Smooth muscle cell (in vitro differentiated cells): ENCODE data around the gene NOS3. TPM values are rescaled to one million over a fixed set of nuclear protein-coding genes. Genes with fewer than 3 reads are reported as not detected.

Experiments
- DNase-seq: peaks from one replicate; lab custom pipeline; 2025; ENCODE audit not compliant: unreplicated experiment; lab: John Stamatoyannopoulos, UW
- H2AFZ ChIP-seq: fragments of 200-600 bp; sonication (generic); 2 replicates; pipeline ENCODE4 v1.6.0; 2016; ENCODE audit warnings: antibody characterized with exemption, low read depth, mild to moderate bottlenecking
- H3F3A ChIP-seq: fragments of 200-600 bp; sonication (generic); 2 replicates; pipeline ENCODE4 v1.6.0; 2017; ENCODE audit warnings: antibody characterized with exemption, low read depth
- H3K27ac ChIP-seq: fragments of 200-600 bp; sonication (generic); 2 replicates; pipeline ENCODE4 v1.5.1; 2016; ENCODE audit warnings: low read depth, mild to moderate bottlenecking
- H3K27me3 ChIP-seq: fragments of 200-600 bp; sonication (generic); 2 replicates; pipeline ENCODE4 v1.6.1; 2016; ENCODE audit warnings: low read depth, mild to moderate bottlenecking
- H3K36me3 ChIP-seq: fragments of 200-600 bp; sonication (generic); 2 replicates; pipeline ENCODE4 v1.5.1; 2016; ENCODE audit warnings: low read depth
- H3K4me1 ChIP-seq: fragments of 200-600 bp; sonication (generic); 2 replicates; pipeline ENCODE4 v1.5.1; 2016; ENCODE audit warnings: low read depth
- H3K4me2 ChIP-seq: fragments of 200-600 bp; sonication (generic); 2 replicates; pipeline ENCODE4 v1.6.0; 2016; ENCODE audit warnings: mild to moderate bottlenecking
- H3K4me3 ChIP-seq: fragments of 200-600 bp; sonication (generic); 2 replicates; pipeline ENCODE4 v1.5.1; 2016; ENCODE audit warnings: mild to moderate bottlenecking
- H3K79me2 ChIP-seq: fragments of 200-600 bp; sonication (generic); 2 replicates; pipeline ENCODE4 v1.6.0; 2016; ENCODE audit warnings: low read depth, mild to moderate bottlenecking
- H3K9ac ChIP-seq: fragments of 200-600 bp; sonication (generic); 2 replicates; pipeline ENCODE4 v1.6.0; 2016; ENCODE audit warnings: low read depth
- H3K9me3 ChIP-seq: fragments of 200-600 bp; sonication (generic); replicated peaks from 2 replicates; pipeline ENCODE4 v1.5.1; 2016; ENCODE audit warnings: low read depth
- H4K20me1 ChIP-seq: fragments of 200-600 bp; sonication (generic); 2 replicates; pipeline ENCODE4 v1.6.0; 2016; ENCODE audit warnings: low read depth
- WGBS: methylation state at CpG from one replicate; pipeline ENCODE4 v1.1.7; 2016; ENCODE audit warnings: low lambda C conversion rate; 5-methylcytosine and 5-hydroxymethylcytosine counted together
- polyA plus RNA-seq: library from polyadenylated mRNA; unstranded; fragments of >200 nt; fragmentation: Nextera tagmentation; extraction: Ambion mirVana; gene quantifications from 2 replicates; pipeline ENCODE4 v1.2.1, GENCODE V29; 2016
- total RNA-seq: library from RNA; depleted of rRNA; stranded (reverse); fragments of >200 nt; gene quantifications from 2 replicates; pipeline ENCODE4 v1.2.3, GENCODE V29; 2014
- TF ChIP-seq, protein P1 (sequence below): fragments of 200-600 bp; sonication (generic); IDR thresholded peaks from 2 replicates; pipeline ENCODE4 v1.5.1; 2017; ENCODE audit warnings: borderline replicate concordance, mild to moderate bottlenecking, antibody characterized with exemption; ENCODE audit not compliant: insufficient read depth, poor library complexity, severe bottlenecking

The NOS3 gene
- total and polyA plus RNA-seq, 2 experiments from 2014 or later: 3.4 to 11.7 TPM

GRCh38 chr7:151032936-151033863 is 42.4 kb downstream of the NOS3 start:
- no peak overlapping the region for H3K27ac ChIP-seq
- H3F3A ChIP-seq: peaks cover 5% of the 10 kb centered on the region
- no peaks in the 10 kb centered on the region for H4K20me1 ChIP-seq
- 90% methylated on average over 17 of the region's 17 CpGs for WGBS
- no peaks in the 10 kb centered on the region for H3K36me3 ChIP-seq
- H3K4me3 ChIP-seq: no peak overlapping the region
- peaks cover 3% of the 10 kb centered on the region for H3K4me1 ChIP-seq
- no peak overlapping the region for H3K4me2 ChIP-seq
- no peak overlapping the region for H3K9ac ChIP-seq
- no peaks in the 10 kb centered on the region for H3K9me3 ChIP-seq
- no peaks in the 10 kb centered on the region for H3K27me3 ChIP-seq
- TF ChIP-seq, protein P1, sequence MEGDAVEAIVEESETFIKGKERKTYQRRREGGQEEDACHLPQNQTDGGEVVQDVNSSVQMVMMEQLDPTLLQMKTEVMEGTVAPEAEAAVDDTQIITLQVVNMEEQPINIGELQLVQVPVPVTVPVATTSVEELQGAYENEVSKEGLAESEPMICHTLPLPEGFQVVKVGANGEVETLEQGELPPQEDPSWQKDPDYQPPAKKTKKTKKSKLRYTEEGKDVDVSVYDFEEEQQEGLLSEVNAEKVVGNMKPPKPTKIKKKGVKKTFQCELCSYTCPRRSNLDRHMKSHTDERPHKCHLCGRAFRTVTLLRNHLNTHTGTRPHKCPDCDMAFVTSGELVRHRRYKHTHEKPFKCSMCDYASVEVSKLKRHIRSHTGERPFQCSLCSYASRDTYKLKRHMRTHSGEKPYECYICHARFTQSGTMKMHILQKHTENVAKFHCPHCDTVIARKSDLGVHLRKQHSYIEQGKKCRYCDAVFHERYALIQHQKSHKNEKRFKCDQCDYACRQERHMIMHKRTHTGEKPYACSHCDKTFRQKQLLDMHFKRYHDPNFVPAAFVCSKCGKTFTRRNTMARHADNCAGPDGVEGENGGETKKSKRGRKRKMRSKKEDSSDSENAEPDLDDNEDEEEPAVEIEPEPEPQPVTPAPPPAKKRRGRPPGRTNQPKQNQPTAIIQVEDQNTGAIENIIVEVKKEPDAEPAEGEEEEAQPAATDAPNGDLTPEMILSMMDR: no peak
- H2AFZ ChIP-seq: no peak overlapping the region
- H3K79me2 ChIP-seq: peaks cover 22% of the 10 kb centered on the region
- no peak for DNase-seq

GRCh38 chr7:151033864-151034249 is 43.0 kb downstream of the NOS3 start:
- Histone ChIP-seq H3F3A (peaks cover 11% of the 10 kb centered on the region), H3K9me3 (no peaks in the 10 kb centered on the region), H4K20me1 (no peaks in the 10 kb centered on the region), H3K9ac (no peak overlapping the region), H3K79me2 (peaks cover 22% of the 10 kb centered on the region), H3K36me3 (no peaks in the 10 kb centered on the region), H3K4me2 (no peak overlapping the region), H3K27ac (no peak overlapping the region), H3K4me1 (peaks cover 3% of the 10 kb centered on the region), H3K27me3 (no peaks in the 10 kb centered on the region), H3K4me3 (no peak overlapping the region), H2AFZ (no peak overlapping the region)
- DNase-seq: no peak
- TF ChIP-seq, protein P1: no peak
- WGBS: 95% methylated on average over 5 of the region's 5 CpGs

DNA sequence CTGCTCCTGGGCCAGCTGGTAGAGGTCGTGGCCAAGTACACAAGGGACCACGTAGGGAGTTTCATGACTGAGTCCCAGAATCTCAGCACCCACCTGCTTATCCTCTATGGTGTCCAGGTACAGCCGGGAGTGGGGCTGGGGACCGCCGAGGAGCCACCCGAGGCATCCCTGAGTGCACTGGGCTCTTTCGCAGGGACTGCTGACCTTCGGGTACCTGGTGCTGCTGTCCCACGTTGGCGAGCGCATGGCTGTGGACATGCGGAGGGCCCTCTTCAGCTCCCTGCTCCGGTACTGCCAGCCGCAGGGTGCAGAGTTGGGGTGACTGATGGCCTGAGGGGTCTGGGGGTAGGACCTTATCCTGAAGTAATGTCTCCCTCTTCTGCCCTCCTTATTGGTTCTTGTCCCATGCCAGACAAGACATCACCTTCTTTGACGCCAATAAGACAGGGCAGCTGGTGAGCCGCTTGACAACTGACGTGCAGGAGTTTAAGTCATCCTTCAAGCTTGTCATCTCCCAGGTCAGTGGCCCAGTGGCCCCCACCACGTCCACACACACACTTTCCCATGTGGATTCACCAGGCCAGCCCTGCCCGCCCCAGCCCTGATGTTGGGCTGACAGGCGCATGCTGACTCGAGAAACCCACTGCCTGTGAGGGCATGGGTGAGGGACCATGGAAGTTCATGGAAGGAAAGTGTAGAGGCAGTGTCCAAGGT is 43.7 kb downstream of the NOS3 start:
- H3K27ac ChIP-seq: no peak overlapping the region
- no peak overlapping the region for H3K9ac ChIP-seq

More for the DNA sequence above, 43.7 kb downstream of the NOS3 start:
- Histone ChIP-seq H3K36me3 (no peaks in the 10 kb centered on the region), H3F3A (peaks cover 12% of the 10 kb centered on the region), H4K20me1 (no peaks in the 10 kb centered on the region), H3K79me2 (peaks cover 18% of the 10 kb centered on the region), H3K27me3 (no peaks in the 10 kb centered on the region), H3K9me3 (no peaks in the 10 kb centered on the region), H3K4me1 (no peaks in the 10 kb centered on the region), H3K4me3 (no peak overlapping the region), H3K4me2 (no peak overlapping the region), H2AFZ (no peak overlapping the region)
- no peak for DNase-seq
- 96% methylated on average over 21 of the region's 21 CpGs for WGBS
- TF ChIP-seq, protein P1: no peak
